ENCODE results near the gene SPAG6. TPM values are rescaled to one million over a fixed set of nuclear protein-coding genes. Genes with fewer than 3 reads are reported as not detected.

Gene SPAG6
- total RNA-seq, 6 experiments from 2014 or later = not detected

DNA sequence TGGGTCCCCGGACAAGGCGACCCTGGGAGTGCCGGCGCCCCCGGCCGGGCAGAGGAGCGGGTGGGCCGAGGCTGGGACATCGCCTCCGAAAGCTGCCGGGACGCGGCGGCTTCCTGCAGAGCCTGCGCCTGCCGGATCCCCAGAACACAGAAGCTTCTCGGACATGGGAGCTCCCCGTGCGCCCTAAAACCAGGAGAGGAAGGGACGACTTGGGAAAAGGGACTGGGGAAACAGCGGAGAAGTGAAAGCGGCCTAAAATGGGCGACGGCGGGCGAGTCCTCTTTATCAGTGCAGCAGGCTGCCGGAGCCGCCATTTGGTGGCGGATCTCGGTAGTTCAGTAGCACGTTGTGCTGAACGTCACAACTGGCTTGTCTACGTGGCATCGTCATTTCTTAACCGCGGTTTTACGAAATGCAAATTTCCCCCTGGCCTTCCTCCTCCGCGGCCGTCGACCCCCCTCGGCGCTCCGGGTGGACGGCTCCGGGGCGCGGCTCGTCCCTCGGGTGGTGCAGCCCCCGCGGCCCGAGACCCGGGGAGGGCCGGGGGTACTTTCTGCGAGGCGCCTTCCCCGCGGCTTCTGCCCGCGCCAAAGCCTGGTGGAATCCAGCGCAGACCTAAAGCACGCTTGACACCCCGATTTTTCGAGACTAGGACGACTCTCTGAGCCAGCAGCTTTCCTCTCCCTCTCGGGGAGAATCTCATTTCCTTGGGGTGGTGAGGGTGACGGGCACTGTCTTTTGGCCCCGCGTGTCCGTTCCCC lies 9.9 kb upstream of the SPAG6 start:
- peak overlapping the region; percentile 38 for H3K27ac Mint-ChIP-seq
- peaks cover 14% of the 10 kb centered on the region for H3K4me1 Mint-ChIP-seq (ENCODE audit: low read depth)
- H3K27me3 Mint-ChIP-seq (ENCODE audit: insufficient read depth) = peaks cover 33% of the 10 kb centered on the region
- no peak for DNase-seq
- peaks cover 17% of the 10 kb centered on the region for H3K36me3 Mint-ChIP-seq (ENCODE audit: low read depth)
- TF ChIP-seq, protein P1, sequence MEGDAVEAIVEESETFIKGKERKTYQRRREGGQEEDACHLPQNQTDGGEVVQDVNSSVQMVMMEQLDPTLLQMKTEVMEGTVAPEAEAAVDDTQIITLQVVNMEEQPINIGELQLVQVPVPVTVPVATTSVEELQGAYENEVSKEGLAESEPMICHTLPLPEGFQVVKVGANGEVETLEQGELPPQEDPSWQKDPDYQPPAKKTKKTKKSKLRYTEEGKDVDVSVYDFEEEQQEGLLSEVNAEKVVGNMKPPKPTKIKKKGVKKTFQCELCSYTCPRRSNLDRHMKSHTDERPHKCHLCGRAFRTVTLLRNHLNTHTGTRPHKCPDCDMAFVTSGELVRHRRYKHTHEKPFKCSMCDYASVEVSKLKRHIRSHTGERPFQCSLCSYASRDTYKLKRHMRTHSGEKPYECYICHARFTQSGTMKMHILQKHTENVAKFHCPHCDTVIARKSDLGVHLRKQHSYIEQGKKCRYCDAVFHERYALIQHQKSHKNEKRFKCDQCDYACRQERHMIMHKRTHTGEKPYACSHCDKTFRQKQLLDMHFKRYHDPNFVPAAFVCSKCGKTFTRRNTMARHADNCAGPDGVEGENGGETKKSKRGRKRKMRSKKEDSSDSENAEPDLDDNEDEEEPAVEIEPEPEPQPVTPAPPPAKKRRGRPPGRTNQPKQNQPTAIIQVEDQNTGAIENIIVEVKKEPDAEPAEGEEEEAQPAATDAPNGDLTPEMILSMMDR (IDR thresholded peaks at IDR 0.05) = peak; percentile 12; the same call in 1 of the 2 replicates
- H3K4me3 Mint-ChIP-seq = peak overlapping the region; percentile 83
- peaks cover 13% of the 10 kb centered on the region; the same call in 1 of the 2 replicates for H3K9me3 Mint-ChIP-seq

DNA sequence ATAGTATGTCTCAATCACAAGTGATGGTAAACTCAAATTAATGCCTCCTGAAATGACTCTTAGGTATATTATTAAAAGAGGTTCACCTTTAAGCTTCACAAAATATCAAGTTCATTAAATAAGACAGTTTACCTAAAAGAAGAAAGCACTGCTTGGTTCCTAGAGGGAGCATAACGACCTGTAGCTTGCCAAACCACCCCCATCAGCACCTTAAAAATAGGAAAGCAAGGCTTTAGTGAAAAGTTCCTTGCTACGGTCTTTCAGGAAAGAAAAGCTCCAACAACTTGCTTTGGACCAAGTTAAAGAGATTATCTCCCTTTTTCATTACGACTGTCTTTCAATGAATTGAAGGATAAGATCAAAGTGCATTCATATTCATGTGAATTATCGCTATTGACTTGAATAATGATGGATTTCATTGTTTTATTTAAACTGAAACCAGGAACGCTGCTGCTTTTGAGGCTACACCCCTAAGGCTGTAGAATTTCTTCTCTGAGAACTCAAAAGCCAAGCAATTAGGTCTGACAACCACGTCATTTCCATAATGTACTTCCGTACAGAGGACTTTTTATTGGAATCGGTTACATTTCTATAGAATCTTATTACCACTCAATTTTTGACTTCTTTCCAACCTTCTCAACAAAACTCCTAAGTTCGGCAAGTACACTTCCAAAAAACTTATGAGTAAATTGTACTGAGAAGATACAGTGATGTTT lies 7.0 kb upstream of the SPAG6 start:
- H3K27me3 Mint-ChIP-seq (ENCODE audit: insufficient read depth) = peaks cover 42% of the 10 kb centered on the region
- H3K9me3 Mint-ChIP-seq = peaks cover 13% of the 10 kb centered on the region; the same call in 1 of the 2 replicates
- H3K27ac Mint-ChIP-seq = no peak overlapping the region
- H3K4me1 Mint-ChIP-seq (ENCODE audit: low read depth) = peaks cover 24% of the 10 kb centered on the region
- H3K4me3 Mint-ChIP-seq = no peak overlapping the region
- TF ChIP-seq, protein P1 (IDR thresholded peaks at IDR 0.05) = no peak
- peaks cover 16% of the 10 kb centered on the region for H3K36me3 Mint-ChIP-seq (ENCODE audit: low read depth)
- no peak for DNase-seq

DNA sequence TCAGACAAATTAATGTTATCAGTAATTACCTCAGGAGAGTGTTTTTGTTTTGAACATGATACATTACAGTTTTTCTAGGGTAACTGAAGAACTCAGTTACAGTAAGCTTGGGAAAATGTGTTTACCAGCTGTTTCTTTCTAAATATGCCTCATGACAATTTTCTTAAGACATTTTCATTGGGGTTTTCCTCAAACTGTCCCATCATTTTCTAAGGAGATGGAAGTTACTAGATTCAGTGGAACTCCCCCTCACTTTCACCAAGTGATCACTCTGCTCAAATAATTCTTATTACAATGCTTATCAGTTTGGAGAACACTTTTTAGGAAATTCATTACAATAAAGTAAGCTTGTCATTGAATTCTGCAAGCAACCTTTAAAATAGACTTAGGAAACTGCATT lies 6.4 kb upstream of the SPAG6 start:
- H3K27me3 Mint-ChIP-seq (ENCODE audit: insufficient read depth) = peaks cover 41% of the 10 kb centered on the region
- H3K36me3 Mint-ChIP-seq (ENCODE audit: low read depth) = peaks cover 10% of the 10 kb centered on the region
- peaks cover 9% of the 10 kb centered on the region; the same call in 1 of the 2 replicates for H3K9me3 Mint-ChIP-seq
- no peak overlapping the region for H3K27ac Mint-ChIP-seq
- DNase-seq = no peak
- TF ChIP-seq, protein P1 (IDR thresholded peaks at IDR 0.05) = no peak
- H3K4me1 Mint-ChIP-seq (ENCODE audit: low read depth) = peaks cover 24% of the 10 kb centered on the region
- no peak overlapping the region for H3K4me3 Mint-ChIP-seq

DNA sequence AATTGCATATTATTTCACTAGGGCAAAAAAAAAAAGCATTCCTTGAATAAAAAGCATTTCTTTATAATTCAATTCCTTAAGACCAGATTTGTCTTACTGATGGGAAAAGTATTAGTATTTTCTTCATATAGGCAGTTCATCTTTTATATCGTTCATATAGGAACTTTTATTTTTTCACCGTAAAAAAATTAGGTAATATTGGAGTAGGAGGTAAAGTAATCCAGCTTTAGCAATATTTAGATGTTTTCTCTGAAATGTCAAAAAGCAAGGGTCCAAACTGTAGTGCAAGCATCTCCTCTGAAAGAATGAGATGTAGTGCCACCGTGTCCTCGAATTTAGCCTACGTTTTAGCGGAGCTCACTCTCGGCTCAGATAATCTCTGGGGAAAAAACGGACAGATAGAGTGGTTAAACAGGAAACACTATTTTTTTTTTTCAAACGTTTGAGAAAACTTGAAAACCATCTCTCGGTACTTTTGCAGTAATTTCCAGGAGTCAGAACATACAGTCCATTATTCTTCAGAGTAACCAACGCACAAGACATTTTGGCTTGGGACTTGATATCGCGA lies 5.5 kb upstream of the SPAG6 start:
- Mint-ChIP-seq H3K4me3 (peak overlapping the region; percentile 91), H3K36me3 (ENCODE audit: low read depth) (peaks cover 13% of the 10 kb centered on the region), H3K27ac (peak overlapping the region; percentile 90), H3K4me1 (ENCODE audit: low read depth) (peaks cover 24% of the 10 kb centered on the region), H3K9me3 (peaks cover 12% of the 10 kb centered on the region), H3K27me3 (ENCODE audit: insufficient read depth) (peaks cover 50% of the 10 kb centered on the region)
- TF ChIP-seq, protein P1 (IDR thresholded peaks at IDR 0.05) = no peak
- no peak for DNase-seq

DNA sequence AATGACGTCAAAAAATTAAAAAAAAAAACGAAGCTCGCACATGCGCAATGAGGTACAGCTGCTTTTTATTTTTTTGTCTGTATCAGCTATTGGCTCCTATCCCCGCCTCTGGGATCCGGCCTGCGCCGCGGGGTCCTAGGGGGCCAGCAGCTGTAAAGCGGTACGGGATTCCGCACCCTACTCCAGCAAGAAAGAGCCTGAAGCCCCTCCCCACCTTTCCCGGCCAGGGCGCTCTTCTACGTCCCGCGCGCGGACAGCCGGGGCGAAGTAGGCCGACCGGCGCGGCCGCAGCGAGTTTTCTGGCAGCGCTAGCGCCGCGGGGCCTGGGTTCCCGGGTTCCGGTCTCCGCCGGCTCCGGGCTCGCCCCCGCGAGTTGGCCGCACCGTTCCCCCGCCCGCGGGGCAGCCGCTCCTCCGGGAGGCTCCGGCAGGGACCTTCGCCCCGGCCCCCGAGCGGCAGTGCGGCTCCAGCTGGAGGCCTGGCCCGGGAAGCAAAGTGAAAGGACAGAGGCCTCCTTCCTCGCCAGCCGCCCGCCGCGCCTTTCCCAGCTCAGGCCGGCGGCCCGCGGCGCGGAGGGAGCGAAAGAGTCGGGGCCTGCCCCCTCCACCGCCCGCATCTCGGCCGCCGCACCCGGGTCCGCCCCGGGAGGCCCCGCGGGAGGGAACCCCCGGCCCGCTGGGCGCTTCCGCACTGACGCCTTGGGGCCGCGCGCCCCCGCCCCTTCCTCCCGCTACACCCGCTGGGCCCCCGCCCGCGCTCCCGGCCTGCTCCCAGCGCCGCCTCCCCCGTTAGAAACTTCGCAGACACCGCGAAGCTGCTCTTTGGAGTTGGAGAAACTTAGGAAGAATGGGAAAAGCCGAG lies 4.7 kb upstream of the SPAG6 start:
- Mint-ChIP-seq H3K4me1 (ENCODE audit: low read depth) (peaks cover 24% of the 10 kb centered on the region), H3K9me3 (peaks cover 13% of the 10 kb centered on the region), H3K27me3 (ENCODE audit: insufficient read depth) (peaks cover 50% of the 10 kb centered on the region), H3K4me3 (peak overlapping the region; percentile 91), H3K36me3 (ENCODE audit: low read depth) (peaks cover 14% of the 10 kb centered on the region), H3K27ac (peak overlapping the region; percentile 90)
- TF ChIP-seq, protein P1 (IDR thresholded peaks at IDR 0.05) = no peak
- DNase-seq = peak; percentile 41

All from HFFc6 (cell line).